ENCODE measurements around the gene USH1C.

DNA sequence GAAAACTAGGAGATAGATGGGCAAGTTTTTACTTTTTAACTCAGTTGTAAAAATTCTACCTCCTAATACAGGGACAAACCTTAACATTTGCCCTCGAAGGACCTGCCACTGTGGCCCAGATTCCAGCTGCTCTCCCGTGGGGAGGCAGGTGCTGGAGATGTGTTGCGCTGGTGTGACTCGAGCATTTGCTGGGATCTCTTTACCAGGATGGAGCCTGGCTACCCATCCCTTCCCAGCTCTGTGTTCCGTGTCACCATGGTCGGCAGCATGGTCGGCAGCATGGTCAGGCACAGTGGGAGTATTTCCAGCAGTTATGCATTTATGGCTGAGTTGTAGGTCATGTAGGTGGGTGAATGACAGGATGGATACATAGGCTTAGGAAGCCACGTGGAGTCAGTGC lies 44.0 kb upstream of the USH1C start:
- TF ChIP-seq, protein P1, sequence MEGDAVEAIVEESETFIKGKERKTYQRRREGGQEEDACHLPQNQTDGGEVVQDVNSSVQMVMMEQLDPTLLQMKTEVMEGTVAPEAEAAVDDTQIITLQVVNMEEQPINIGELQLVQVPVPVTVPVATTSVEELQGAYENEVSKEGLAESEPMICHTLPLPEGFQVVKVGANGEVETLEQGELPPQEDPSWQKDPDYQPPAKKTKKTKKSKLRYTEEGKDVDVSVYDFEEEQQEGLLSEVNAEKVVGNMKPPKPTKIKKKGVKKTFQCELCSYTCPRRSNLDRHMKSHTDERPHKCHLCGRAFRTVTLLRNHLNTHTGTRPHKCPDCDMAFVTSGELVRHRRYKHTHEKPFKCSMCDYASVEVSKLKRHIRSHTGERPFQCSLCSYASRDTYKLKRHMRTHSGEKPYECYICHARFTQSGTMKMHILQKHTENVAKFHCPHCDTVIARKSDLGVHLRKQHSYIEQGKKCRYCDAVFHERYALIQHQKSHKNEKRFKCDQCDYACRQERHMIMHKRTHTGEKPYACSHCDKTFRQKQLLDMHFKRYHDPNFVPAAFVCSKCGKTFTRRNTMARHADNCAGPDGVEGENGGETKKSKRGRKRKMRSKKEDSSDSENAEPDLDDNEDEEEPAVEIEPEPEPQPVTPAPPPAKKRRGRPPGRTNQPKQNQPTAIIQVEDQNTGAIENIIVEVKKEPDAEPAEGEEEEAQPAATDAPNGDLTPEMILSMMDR (IDR thresholded peaks at IDR 0.05): no peak
- no peak for TF ChIP-seq POLR2AphosphoS5 (IDR thresholded peaks at IDR 0.05)
- TF ChIP-seq POLR2A (IDR thresholded peaks at IDR 0.05; ENCODE audit: low read depth): no peak
